ENCODE results near the gene SEMG1.

The SEMG1 gene

GRCh38 chr20:45218124-45218523 lies 11.3 kb downstream of the SEMG1 start:
- in situ Hi-C loops (cut with MboI; ENCODE audit: low pct_unique_long_range_greater_than_20kb, low sequenced_read_pairs), result no loop called here

GRCh38 chr20:45218636-45219035 lies 11.8 kb downstream of the SEMG1 start:
- in situ Hi-C loops (cut with MboI; ENCODE audit: low pct_unique_long_range_greater_than_20kb, low sequenced_read_pairs), result no loop called here
- DNase-seq, result no peak

More at GRCh38 chr20:45218124-45218523, 11.3 kb downstream of the SEMG1 start:
- DNase-seq, result no peak

DNA sequence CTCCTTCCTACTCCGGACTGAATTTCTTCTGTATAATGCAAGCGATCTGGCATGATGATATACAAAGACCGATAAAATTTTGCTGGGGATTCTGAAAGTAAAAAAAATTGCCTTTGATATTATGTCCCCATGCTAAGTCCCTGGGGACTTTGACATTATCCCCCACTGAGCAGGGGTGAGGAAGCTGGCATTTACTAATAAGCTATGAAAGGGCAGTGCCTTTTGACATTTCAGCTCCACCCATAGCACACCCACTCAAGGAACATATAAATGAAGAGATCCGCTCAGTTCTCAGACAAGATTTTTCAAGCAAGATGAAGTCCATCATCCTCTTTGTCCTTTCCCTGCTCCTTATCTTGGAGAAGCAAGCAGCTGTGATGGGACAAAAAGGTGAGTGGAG lies 14.2 kb downstream of the SEMG1 start, which contains the start of gene SEMG2:
Gene SEMG2 (plus strand): TSS at position 298 of the 400 bp plus-strand sequence. CDS start 17 bp downstream, at position 315.
- DNase-seq, result no peak
- in situ Hi-C loops (cut with MboI; ENCODE audit: low pct_unique_long_range_greater_than_20kb, low sequenced_read_pairs), result no loop called here

- DNase-seq, result no peak
- in situ Hi-C loops (cut with MboI; ENCODE audit: low pct_unique_long_range_greater_than_20kb, low sequenced_read_pairs), result no loop called here
Measured at GRCh38 chr20:45223136-45223535, 16.3 kb downstream of the SEMG1 start.

GRCh38 chr20:45226287-45226686 lies 19.5 kb downstream of the SEMG1 start:
- in situ Hi-C loops (cut with MboI; ENCODE audit: low pct_unique_long_range_greater_than_20kb, low sequenced_read_pairs), result no loop called here
- DNase-seq, result no peak

GRCh38 chr20:45229264-45230056 lies 22.6 kb downstream of the SEMG1 start:
- in situ Hi-C loops (cut with MboI; ENCODE audit: low pct_unique_long_range_greater_than_20kb, low sequenced_read_pairs), result no loop called here
- DNase-seq, result peak; percentile 45

DNA sequence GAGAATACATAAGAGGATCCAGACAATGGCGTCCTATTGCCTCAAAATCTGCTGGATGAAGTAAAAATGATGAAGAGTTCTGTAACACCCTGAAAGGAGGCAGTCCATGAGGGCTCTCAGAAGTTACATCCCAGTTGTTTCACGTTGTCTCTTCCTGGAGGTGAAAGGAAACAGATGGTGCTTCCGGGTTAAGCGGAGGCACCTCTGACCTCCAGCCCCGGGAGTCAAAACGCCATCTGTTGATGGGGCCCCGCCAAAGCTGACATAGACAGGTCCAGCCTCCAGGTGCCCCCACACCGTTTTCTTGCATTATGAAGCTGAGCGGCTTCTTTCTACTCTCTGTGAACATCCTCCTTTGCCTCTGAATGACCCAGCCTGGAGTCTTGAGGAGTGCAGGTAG lies 23.8 kb downstream of the SEMG1 start:
- in situ Hi-C loops (cut with MboI; ENCODE audit: low pct_unique_long_range_greater_than_20kb, low sequenced_read_pairs), result no loop called here
- DNase-seq, result no peak

DNA sequence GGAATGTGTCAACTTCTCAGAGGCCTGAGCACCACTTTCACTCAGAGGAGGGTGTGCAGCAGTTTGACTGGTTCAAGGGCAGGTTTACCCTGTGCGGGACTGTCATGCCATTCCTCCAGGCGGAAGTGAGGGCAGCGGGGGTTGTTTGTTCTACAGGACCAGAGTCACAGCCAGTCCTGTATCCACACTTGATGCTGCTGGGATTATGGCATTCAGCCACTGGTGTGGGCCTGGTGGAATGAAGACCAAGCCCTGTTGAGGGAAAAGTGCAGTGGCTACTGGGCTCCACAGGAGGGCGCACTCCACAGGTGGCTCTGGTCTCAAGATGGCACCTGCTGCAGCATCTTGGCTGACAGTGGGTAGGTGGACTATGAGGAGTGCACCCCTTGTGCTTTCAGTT lies 29.2 kb downstream of the SEMG1 start:
- in situ Hi-C loops (cut with MboI; ENCODE audit: low pct_unique_long_range_greater_than_20kb, low sequenced_read_pairs), result no loop called here
- no peak for DNase-seq

GRCh38 chr20:45238139-45238538 lies 31.3 kb downstream of the SEMG1 start:
- in situ Hi-C loops (cut with MboI; ENCODE audit: low pct_unique_long_range_greater_than_20kb, low sequenced_read_pairs), result no loop called here
- no peak for DNase-seq

- in situ Hi-C loops (cut with MboI; ENCODE audit: low pct_unique_long_range_greater_than_20kb, low sequenced_read_pairs), result no loop called here
Measured at GRCh38 chr20:45246109-45246508, 39.3 kb downstream of the SEMG1 start.

GRCh38 chr20:45247865-45248264 lies 41.0 kb downstream of the SEMG1 start:
- in situ Hi-C loops (cut with MboI; ENCODE audit: low pct_unique_long_range_greater_than_20kb, low sequenced_read_pairs), result no loop called here
- no peak for DNase-seq

More at GRCh38 chr20:45246109-45246508, 39.3 kb downstream of the SEMG1 start:
- no peak for DNase-seq

- DNase-seq, result no peak
- in situ Hi-C loops (cut with MboI; ENCODE audit: low pct_unique_long_range_greater_than_20kb, low sequenced_read_pairs), result no loop called here
Measured at GRCh38 chr20:45248609-45249008, 41.8 kb downstream of the SEMG1 start.

DNA sequence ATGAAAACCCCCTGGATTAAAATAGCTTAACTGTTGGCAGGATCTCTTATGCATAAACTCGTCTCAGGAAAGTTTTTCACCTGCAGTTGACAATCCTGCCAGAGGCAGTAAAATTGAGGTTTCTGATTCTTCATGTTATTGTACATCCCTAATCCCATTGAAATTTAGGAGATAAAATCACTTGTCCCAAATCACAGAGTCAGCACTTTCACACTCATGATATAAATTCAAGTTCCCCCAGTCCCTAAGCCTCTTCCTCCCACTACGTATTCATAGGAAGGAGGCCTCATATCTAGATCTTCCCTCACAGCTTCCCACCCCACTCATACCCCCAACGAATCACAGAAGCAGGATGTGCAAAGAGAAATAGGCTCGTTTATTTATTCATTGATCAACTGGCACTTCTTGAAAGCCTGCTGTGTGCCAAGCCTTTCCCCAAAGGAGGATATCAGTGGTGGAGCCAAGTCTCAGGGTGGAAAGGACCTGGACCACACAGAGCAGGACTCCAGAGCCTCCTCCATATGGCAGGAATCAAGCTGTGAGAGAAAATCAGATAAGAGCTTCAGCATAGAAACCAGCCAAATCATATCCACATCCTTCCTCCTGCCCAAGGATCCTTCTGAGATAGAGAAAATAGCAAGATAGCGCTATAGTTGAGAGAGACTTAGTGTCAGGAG lies 45.2 kb downstream of the SEMG1 start:
- in situ Hi-C loops (cut with MboI; ENCODE audit: low pct_unique_long_range_greater_than_20kb, low sequenced_read_pairs), result no loop called here
- no peak for DNase-seq

DNA sequence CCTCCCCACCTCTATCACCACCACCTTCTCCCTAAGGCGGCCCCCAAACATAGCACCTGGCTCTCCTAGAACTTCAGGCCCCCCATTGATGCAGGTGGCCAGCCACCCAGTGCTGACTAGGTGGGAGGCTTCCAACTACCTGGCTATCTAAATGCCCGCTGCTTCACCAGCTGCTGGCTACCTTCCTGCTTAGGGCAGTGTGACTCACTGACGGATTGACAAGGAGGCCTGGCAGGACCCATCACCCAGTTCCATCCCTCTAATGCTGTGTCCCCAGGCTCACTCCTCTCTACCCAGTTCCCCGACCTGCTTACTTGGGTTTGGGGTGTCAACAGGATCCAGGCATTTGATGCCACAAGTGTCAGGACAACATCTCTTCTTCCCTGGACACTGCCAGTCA lies 46.4 kb downstream of the SEMG1 start:
- in situ Hi-C loops (cut with MboI; ENCODE audit: low pct_unique_long_range_greater_than_20kb, low sequenced_read_pairs), result no loop called here
- no peak for DNase-seq

DNA sequence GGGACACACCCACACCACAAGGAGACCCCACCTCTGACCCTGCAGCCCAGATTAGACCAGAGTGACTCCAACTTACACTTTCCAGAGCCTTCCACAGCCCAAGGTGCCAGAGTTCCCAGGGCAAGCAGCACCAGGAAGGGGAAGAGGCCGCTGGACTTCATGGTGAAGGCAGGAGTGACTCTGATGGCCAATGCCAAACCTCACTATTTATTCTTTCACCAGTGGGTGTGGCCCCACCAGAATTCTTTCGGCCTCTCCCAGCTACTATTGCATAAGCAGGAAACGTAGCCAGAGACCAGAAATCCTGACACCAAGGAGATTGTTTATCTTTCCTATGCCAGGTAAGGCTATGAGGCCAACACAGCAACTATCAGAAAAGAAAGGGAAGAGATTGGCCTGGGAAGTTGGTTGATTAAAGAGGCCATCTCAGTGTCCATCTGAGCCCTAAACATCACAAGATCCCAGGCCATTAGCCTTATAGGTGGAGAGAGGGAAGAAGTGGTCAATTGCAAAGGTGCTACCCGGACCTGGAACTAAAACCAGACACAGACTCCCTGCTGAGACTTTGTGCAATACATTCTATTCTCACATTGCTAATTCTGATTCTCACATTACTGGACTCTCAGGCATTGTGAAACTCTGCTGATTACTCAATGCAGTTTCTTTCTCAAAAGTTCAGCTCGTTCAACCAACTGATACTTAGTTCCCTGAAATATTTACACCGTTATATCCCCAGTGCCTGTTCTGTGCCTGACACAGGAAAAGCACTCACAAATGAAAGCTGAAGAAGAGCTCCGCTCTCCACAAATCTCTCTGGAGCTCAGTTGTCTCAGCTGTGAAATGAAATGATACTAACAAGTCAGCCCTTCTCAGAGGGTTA lies 47.8 kb downstream of the SEMG1 start, which contains the start of gene SLPI:
Gene SLPI (minus strand): TSS at position 182 of the 880 bp plus-strand sequence. CDS start 21 bp downstream, at position 161.
- no peak for DNase-seq

GRCh38 chr20:45257161-45257560 lies 50.3 kb downstream of the SEMG1 start:
- DNase-seq, result no peak
- in situ Hi-C loops (cut with MboI; ENCODE audit: low pct_unique_long_range_greater_than_20kb, low sequenced_read_pairs), result no loop called here

More for the DNA sequence above, 47.8 kb downstream of the SEMG1 start, which contains the start of gene SLPI:
- in situ Hi-C loops (cut with MboI; ENCODE audit: low pct_unique_long_range_greater_than_20kb, low sequenced_read_pairs), result no loop called here

- no peak for DNase-seq
- in situ Hi-C loops (cut with MboI; ENCODE audit: low pct_unique_long_range_greater_than_20kb, low sequenced_read_pairs), result no loop called here
Measured at GRCh38 chr20:45257711-45258110, 50.9 kb downstream of the SEMG1 start.

DNA sequence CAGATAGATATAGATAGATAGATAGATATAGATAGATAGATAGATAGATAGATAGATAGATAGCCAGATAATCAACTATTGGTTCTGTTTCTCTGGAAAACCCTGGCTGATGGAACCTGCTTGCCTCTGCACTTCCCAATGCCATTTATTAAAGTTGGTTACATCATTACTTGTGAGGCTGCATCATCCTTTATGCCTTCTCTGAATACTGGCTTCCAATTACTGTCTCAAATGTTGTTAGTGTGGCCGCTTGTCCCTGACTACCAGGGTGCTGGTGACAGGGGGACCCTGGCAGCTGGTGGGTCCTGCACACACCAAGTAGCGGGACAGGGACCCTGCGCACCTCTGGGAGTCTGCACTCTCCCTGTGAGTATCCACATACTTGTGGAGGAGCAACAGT lies 51.4 kb downstream of the SEMG1 start:
- in situ Hi-C loops (cut with MboI; ENCODE audit: low pct_unique_long_range_greater_than_20kb, low sequenced_read_pairs), result no loop called here
- DNase-seq, result no peak

GRCh38 chr20:45258664-45259063 lies 51.8 kb downstream of the SEMG1 start:
- in situ Hi-C loops (cut with MboI; ENCODE audit: low pct_unique_long_range_greater_than_20kb, low sequenced_read_pairs), result no loop called here
- DNase-seq, result no peak
